ENCODE data around the gene PLA1A.

Gene PLA1A

GRCh38 chr3:119636249-119636648, 38.6 kb downstream of the PLA1A start:
- Histone ChIP-seq H3K9me3 (ENCODE audit: control insufficient read depth, low read length) (no peaks in the 10 kb centered on the region), H3K27me3 (ENCODE audit: control insufficient read depth, insufficient read depth, low read length) (no peaks in the 10 kb centered on the region), H3K36me3 (ENCODE audit: control insufficient read depth, insufficient read depth, low read length) (no peaks in the 10 kb centered on the region), H3K4me1 (ENCODE audit: control insufficient read depth, insufficient read depth, low read length) (peaks cover 11% of the 10 kb centered on the region), H3K4me3 (ENCODE audit: low read length) (no peak overlapping the region), H3K9ac (ENCODE audit: low read length) (no peak overlapping the region)

GRCh38 chr3:119636891-119637611, 39.4 kb downstream of the PLA1A start:
- Histone ChIP-seq H3K9me3 (ENCODE audit: control insufficient read depth, low read length) (no peaks in the 10 kb centered on the region), H3K4me1 (ENCODE audit: control insufficient read depth, insufficient read depth, low read length) (peaks cover 11% of the 10 kb centered on the region), H3K9ac (ENCODE audit: low read length) (no peak overlapping the region), H3K4me3 (ENCODE audit: low read length) (no peak overlapping the region), H3K27me3 (ENCODE audit: control insufficient read depth, insufficient read depth, low read length) (no peaks in the 10 kb centered on the region), H3K36me3 (ENCODE audit: control insufficient read depth, insufficient read depth, low read length) (no peaks in the 10 kb centered on the region)

- Histone ChIP-seq H3K36me3 (ENCODE audit: control insufficient read depth, insufficient read depth, low read length) (no peaks in the 10 kb centered on the region), H3K4me1 (ENCODE audit: control insufficient read depth, insufficient read depth, low read length) (peaks cover 11% of the 10 kb centered on the region), H3K9ac (ENCODE audit: low read length) (no peak overlapping the region), H3K27me3 (ENCODE audit: control insufficient read depth, insufficient read depth, low read length) (no peaks in the 10 kb centered on the region), H3K9me3 (ENCODE audit: control insufficient read depth, low read length) (no peaks in the 10 kb centered on the region), H3K4me3 (ENCODE audit: low read length) (no peak overlapping the region)
Observed at GRCh38 chr3:119637679-119638477, 40.2 kb downstream of the PLA1A start.

GRCh38 chr3:119639494-119640350, 42.0 kb downstream of the PLA1A start:
- H3K9me3 ChIP-seq (ENCODE audit: control insufficient read depth, low read length) = no peaks in the 10 kb centered on the region
- H3K9ac ChIP-seq (ENCODE audit: low read length) = no peak overlapping the region
- no peak overlapping the region for H3K4me3 ChIP-seq (ENCODE audit: low read length)
- H3K27me3 ChIP-seq (ENCODE audit: control insufficient read depth, insufficient read depth, low read length) = no peaks in the 10 kb centered on the region
- H3K4me1 ChIP-seq (ENCODE audit: control insufficient read depth, insufficient read depth, low read length) = peaks cover 11% of the 10 kb centered on the region
- H3K36me3 ChIP-seq (ENCODE audit: control insufficient read depth, insufficient read depth, low read length) = no peaks in the 10 kb centered on the region

- Histone ChIP-seq H3K9me3 (ENCODE audit: control insufficient read depth, low read length) (no peaks in the 10 kb centered on the region), H3K4me1 (ENCODE audit: control insufficient read depth, insufficient read depth, low read length) (peaks cover 5% of the 10 kb centered on the region), H3K27me3 (ENCODE audit: control insufficient read depth, insufficient read depth, low read length) (no peaks in the 10 kb centered on the region), H3K36me3 (ENCODE audit: control insufficient read depth, insufficient read depth, low read length) (no peaks in the 10 kb centered on the region), H3K4me3 (ENCODE audit: low read length) (no peak overlapping the region), H3K9ac (ENCODE audit: low read length) (no peak overlapping the region)
Observed at GRCh38 chr3:119641416-119641815, 43.7 kb downstream of the PLA1A start.

- H3K9ac ChIP-seq (ENCODE audit: low read length) = no peak overlapping the region
- no peaks in the 10 kb centered on the region for H3K36me3 ChIP-seq (ENCODE audit: control insufficient read depth, insufficient read depth, low read length)
- H3K4me3 ChIP-seq (ENCODE audit: low read length) = no peak overlapping the region
- H3K4me1 ChIP-seq (ENCODE audit: control insufficient read depth, insufficient read depth, low read length) = no peaks in the 10 kb centered on the region
- H3K27me3 ChIP-seq (ENCODE audit: control insufficient read depth, insufficient read depth, low read length) = no peaks in the 10 kb centered on the region
- no peaks in the 10 kb centered on the region for H3K9me3 ChIP-seq (ENCODE audit: control insufficient read depth, low read length)
Observed at GRCh38 chr3:119642746-119643473, 45.2 kb downstream of the PLA1A start.

GRCh38 chr3:119643528-119643927, 45.8 kb downstream of the PLA1A start:
- H3K36me3 ChIP-seq (ENCODE audit: control insufficient read depth, insufficient read depth, low read length) = no peaks in the 10 kb centered on the region
- no peak overlapping the region for H3K4me3 ChIP-seq (ENCODE audit: low read length)
- H3K9me3 ChIP-seq (ENCODE audit: control insufficient read depth, low read length) = no peaks in the 10 kb centered on the region
- H3K27me3 ChIP-seq (ENCODE audit: control insufficient read depth, insufficient read depth, low read length) = no peaks in the 10 kb centered on the region
- H3K9ac ChIP-seq (ENCODE audit: low read length) = no peak overlapping the region
- H3K4me1 ChIP-seq (ENCODE audit: control insufficient read depth, insufficient read depth, low read length) = peaks cover 3% of the 10 kb centered on the region

GRCh38 chr3:119644481-119644880, 46.8 kb downstream of the PLA1A start:
- peaks cover 4% of the 10 kb centered on the region for H3K4me1 ChIP-seq (ENCODE audit: control insufficient read depth, insufficient read depth, low read length)
- H3K27me3 ChIP-seq (ENCODE audit: control insufficient read depth, insufficient read depth, low read length) = no peaks in the 10 kb centered on the region
- H3K9me3 ChIP-seq (ENCODE audit: control insufficient read depth, low read length) = no peaks in the 10 kb centered on the region
- no peak overlapping the region for H3K4me3 ChIP-seq (ENCODE audit: low read length)
- no peaks in the 10 kb centered on the region for H3K36me3 ChIP-seq (ENCODE audit: control insufficient read depth, insufficient read depth, low read length)
- no peak overlapping the region for H3K9ac ChIP-seq (ENCODE audit: low read length)

- no peaks in the 10 kb centered on the region for H3K9me3 ChIP-seq (ENCODE audit: control insufficient read depth, low read length)
- no peak overlapping the region for H3K9ac ChIP-seq (ENCODE audit: low read length)
- no peaks in the 10 kb centered on the region for H3K27me3 ChIP-seq (ENCODE audit: control insufficient read depth, insufficient read depth, low read length)
- H3K36me3 ChIP-seq (ENCODE audit: control insufficient read depth, insufficient read depth, low read length) = no peaks in the 10 kb centered on the region
- H3K4me3 ChIP-seq (ENCODE audit: low read length) = no peak overlapping the region
- peaks cover 4% of the 10 kb centered on the region for H3K4me1 ChIP-seq (ENCODE audit: control insufficient read depth, insufficient read depth, low read length)
Observed at GRCh38 chr3:119645813-119646212, 48.1 kb downstream of the PLA1A start.

- Histone ChIP-seq H3K9ac (ENCODE audit: low read length) (no peak overlapping the region), H3K9me3 (ENCODE audit: control insufficient read depth, low read length) (no peaks in the 10 kb centered on the region), H3K4me3 (ENCODE audit: low read length) (no peak overlapping the region), H3K36me3 (ENCODE audit: control insufficient read depth, insufficient read depth, low read length) (no peaks in the 10 kb centered on the region), H3K27me3 (ENCODE audit: control insufficient read depth, insufficient read depth, low read length) (no peaks in the 10 kb centered on the region), H3K4me1 (ENCODE audit: control insufficient read depth, insufficient read depth, low read length) (peaks cover 4% of the 10 kb centered on the region)
Observed at GRCh38 chr3:119647171-119647570, 49.5 kb downstream of the PLA1A start.

- Histone ChIP-seq H3K9ac (ENCODE audit: low read length) (no peak overlapping the region), H3K4me3 (ENCODE audit: low read length) (no peak overlapping the region), H3K9me3 (ENCODE audit: control insufficient read depth, low read length) (no peaks in the 10 kb centered on the region), H3K4me1 (ENCODE audit: control insufficient read depth, insufficient read depth, low read length) (peaks cover 4% of the 10 kb centered on the region), H3K27me3 (ENCODE audit: control insufficient read depth, insufficient read depth, low read length) (no peaks in the 10 kb centered on the region), H3K36me3 (ENCODE audit: control insufficient read depth, insufficient read depth, low read length) (no peaks in the 10 kb centered on the region)
Observed at GRCh38 chr3:119647843-119648575, 50.3 kb downstream of the PLA1A start.

Measured in mucosa of stomach (tissue), 1 donor.